Right renal cortex interstitium (tissue), 3 donors: ENCODE measurements around the gene GFRA1. TPM values are rescaled to one million over a fixed set of nuclear protein-coding genes. Genes with fewer than 3 reads are reported as not detected.
"Not testable (repeated sequence)": the region's sequence is repeated elsewhere in the genome, so short reads cannot be mapped to it uniquely, and the experiment has no call there.

Source experiments
- DNase-seq, 3 donors: peaks; one replicate each; pipeline ENCODE4 v3.0.0-alpha.2; 2013; ENCODE audit warnings: low read depth in 3 of 3, low spot score in 2 of 3
- polyA plus RNA-seq, 3 donors: library from polyadenylated mRNA; unstranded; fragments of 120-200 nt; gene quantifications; one replicate each; pipeline ENCODE4 v1.2.1, GENCODE V29; 2013; ENCODE audit not compliant: insufficient read length in 3 of 3

The GFRA1 gene
- polyA plus RNA-seq, 3 donors, result 20.8 to 32.3 (median 22.5) TPM

DNA sequence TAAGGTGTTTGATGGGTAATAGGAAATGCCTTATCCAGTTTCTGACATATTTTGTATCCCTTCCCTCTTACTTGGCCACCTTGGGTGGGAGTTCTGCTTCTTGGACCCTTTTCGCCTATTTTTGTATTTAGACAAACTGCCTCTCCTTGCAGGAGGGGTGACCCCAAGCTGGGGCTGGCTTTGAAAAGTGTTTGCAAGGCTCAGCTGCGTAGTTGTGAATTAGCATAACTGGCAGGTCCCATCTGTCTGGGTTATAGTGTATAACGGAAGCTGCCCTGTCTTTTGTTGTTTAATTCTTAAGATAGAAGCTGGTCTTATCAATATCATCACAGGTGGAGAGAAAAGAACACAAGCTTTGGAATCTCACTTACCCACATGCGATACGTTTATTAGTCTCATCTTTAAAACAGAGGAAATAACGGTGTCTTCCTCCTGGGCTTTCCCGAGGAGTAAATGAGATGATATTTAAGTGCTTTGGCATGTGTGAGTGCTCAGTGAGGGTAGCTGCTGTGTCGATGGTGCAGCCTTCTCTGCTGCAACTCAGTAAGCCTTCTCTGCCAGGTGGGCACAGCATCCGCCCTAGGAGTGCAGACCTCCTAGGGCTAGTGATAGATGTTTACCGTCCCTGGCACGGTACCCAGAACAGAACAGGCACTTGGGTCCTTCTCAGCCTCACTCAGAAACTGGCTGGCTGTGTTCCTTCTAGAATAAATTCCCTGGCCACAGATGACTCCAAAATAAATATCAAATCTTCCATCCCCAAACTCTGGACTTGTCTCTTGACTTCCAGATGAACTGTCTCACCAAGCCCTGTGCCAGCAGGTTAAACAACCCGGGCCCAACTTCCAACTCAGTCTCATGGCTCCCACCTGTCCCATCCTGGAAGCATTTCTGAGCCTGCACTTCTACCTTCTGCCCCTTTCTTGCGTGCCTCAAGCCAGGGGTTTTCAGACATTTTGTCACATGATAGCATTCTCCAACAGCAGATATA lies 227.3 kb downstream of the GFRA1 start:
- DNase-seq, result no peak

DNA sequence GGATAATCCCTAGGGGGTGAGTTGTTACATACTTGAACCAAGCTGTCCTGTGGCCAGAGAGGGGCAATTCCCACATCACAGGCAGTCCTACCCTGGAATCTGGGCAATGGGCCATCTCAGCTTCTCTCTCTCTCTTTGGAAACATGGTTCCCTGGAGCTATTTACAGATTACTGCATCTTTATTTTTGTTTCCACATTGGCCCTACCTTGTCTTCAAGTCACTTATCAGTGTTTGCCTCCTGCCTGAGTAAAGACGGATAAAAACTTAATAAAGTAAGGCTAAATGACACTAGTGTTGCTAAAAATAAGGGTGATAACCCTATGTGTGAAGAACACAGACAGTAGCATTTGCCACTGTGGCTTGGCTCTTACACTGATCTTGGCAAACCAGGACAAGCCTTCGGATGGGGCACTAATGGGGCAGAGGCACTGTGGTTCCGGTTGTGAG lies 228.2 kb downstream of the GFRA1 start:
- DNase-seq, result no peak

DNA sequence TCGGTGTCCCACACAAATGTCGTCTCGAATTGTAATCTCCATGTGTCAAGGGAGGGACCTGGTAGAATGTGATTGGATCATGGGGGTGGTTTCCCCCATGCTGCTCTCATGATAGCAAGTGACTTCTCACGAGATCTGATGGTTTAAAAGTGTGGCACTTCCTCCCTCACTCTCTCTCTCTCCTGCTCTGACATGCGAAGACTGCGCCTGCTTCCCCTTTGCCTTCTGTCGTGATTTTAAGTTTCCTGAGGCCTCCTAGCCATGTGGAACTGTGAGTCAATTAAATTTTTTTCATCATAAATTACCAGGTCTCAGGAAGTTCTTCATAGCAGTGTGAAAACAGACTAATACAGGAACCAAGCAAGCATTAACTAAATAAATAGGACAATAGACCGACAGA lies 229.1 kb downstream of the GFRA1 start:
- no peak for DNase-seq

DNA sequence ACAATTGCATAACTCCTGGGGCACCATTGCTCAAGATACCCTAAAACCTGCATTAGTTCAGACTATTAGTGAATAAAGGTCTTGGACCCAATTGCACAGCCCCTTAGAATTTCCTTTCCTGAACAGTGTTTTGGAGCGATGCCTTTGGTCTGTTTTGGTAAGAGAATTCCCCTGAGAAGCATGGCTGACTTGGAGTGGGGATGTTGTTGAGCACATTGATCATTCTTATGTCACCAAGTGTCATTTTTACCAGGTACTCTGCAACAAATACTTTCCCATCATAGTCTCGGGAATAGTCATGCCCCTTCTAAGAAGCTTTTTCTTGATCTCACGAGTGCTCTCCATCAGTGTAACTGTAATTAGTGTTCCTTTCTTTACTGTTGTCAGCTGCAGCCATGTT lies 229.7 kb downstream of the GFRA1 start:
- DNase-seq, result no peak

DNA sequence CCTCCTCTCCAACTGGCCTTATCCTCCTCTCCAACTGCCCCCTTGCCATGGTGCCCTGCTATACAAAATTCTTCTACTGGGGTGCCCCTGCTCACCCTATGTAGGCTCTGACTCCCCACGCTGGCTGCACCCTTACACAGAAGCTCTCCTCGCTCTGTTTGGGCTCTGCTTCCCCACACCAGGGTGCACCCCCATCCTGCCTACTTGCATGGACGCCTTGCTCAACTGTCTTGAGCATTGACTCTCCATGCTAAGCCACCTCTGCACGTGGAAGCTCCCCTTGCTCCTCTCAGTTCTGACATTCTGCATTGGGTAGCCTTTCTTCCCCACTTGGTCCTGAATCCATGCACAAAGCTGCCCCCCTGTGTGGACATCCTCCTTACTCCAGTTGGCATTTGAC lies 231.1 kb downstream of the GFRA1 start:
- DNase-seq, result no peak

DNA sequence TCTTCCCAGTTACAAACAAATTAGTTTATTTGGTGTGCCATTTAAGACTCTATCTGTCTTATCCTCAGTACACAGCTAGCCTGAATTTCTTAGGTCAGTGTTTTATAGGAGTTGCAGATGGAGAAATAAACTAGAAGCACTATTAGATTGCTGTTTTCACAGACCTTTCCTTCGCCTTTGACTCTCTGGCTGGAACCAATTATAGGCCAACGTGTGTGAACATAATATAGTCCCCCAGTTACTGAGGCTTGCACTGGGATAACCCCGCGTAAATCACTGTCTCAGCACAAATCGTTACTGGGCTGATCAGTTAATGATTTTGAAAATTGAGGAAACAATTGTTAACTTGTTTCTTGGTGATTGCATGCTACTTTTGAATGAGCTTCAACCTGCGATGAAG lies 233.4 kb downstream of the GFRA1 start:
- DNase-seq, result no peak

DNA sequence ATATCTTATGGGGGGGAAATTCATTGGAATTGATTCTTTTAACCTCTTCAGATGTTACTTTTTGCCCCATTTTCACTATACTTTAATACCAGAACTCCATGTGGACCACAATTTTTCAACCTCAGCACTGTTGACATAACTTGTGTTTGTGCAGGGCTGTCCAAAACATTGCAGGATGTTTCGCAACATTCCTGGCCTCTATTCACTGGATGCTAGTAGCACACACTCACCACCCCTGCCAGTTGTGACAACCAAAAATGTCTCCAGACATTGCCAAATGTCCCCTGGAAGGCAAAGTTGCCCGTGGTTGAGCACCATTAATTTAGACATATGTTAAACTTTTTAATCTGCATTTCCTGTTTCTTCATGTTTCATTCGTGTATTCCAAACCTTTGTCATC lies 234.7 kb downstream of the GFRA1 start:
- no peak for DNase-seq

DNA sequence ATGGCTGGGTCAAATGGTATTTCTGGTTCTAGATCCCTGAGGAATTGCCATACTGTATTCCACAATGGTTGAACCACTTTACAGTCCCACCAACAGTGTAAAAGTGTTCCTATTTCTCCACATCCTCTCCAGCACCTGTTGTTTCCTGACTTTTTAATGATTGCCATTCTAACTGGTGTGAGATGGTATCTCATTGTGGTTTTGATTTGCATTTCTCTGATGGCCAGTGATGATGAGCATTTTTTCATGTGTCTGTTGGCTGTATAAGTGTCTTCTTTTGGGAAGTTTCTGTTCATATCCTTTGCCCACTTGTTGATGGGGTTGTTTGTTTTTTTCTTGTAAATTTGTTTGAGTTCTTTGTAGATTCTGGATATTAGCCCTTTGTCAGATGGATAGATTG lies 237.6 kb downstream of the GFRA1 start:
- DNase-seq, result not testable (repeated sequence)

DNA sequence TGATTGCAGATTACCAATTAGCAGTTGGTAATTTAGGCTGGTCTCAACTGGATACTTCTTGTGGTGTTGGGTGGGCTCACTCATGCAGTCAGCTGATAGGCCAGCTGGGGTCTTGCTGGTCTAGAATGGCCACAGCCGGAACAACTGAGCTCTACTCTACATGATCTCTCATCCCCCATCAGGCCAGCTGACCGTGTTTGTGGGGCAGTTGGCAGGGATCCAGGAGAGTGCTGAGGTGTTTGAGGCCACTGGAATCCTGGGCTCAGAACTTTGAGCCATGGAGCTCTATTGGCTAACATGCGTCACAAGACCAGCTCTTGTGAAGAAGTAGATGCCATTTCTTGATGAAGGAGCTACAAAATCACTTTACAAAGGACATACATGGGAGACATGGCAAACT lies 242.4 kb downstream of the GFRA1 start:
- DNase-seq, result no peak

DNA sequence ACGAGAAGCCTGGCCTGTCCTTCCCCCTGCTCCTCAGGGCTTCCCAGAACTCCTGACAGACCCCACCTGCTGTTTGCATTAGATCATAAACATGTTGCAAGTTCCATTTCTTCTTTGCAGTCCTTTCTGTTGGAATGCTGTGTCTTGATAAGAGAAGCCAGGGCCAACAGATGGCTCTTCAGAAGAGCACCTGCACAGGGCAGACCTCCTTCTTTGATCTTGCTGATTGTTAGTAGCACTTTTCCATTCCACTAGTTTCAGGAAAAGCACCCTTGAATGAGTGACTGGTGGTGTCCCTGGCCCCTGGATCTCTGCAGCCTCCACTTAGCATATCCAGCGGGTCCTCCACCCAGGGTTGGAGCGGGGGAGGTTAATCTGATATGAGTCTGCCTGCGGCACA lies 243.2 kb downstream of the GFRA1 start:
- no peak for DNase-seq

DNA sequence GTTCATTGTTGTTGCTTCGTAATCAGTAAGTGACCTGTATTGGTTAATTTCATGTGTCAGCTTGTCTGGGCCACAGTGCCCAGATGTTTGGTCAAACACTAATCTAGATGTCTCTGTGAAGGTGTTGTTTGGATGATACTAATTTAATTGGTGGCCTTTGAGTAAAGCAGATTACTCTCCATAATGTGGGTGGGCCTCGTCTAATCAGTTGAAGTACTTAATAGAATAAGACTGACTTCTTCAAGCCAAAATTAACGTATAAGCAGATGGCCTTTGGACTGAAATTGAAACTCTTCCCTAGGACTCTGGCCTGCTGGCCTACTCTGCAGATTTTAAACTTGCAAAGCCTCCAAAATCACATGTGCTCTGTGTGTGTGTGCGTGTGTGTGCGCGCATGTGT lies 245.7 kb downstream of the GFRA1 start:
- no peak for DNase-seq

DNA sequence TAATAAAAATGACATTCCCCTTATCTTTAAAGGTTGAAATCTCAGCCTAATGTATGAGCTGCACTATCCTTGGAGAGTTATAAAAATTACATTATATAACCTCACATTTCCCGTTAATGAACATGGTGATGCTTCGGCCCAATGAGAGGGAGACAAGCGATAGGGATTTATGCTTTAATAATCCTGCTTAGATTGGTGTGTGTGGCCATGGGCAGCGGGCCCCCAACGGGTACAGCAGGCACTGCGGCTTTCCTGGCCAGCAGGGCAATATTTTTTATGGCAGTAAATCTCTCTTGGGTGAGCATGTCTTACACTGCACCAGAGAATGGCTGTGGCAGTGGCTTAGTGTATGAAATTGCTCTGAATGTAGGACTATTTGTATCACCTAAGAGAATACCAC lies 246.3 kb downstream of the GFRA1 start:
- no peak for DNase-seq

DNA sequence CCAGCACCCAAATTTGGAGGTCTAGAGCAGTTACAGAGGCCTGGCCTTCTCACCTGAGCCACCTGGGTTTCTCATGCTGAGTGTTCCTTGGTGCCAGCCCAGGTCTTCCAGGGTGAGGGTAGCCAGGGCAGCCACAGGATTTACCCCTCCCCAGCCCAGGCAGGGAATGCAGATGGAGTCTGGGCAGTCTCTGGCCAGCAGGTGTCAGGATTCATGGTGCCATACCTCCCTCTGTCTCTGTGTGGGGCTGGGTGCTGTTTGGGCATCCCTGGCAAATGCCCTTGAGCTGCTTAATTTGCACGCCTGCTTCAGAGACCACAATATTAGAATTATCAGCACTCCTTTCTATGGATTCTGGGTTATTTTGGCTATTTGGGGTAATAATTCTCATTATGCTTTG lies 246.7 kb downstream of the GFRA1 start:
- DNase-seq, result no peak

DNA sequence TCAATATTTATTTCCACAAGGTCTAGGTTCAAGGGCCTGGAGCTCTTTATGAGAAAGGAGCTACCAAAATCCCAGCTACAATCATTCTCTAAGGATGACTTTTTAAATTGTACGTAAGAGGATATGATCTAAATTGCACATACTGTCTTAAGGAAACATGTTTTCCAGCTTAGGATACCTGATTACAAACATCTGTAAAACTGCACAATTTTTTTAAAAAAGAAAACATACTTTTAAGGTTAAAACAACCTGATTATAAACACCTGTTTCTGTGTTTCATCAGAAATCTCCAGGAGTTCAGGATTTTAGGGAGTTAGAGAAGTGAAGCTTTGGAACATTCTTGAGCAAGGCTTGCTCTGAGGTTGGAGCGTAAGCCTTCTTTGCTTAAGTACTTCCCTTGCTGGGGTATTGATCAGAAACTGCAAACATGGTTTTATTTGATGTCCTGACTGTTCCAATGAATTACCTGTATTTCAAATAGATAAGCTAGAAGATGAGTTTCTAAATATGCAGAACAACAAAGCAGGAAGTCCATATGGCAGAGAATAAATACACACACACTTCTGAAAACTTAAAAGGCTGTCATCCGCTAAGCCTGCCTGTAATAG lies 248.6 kb downstream of the GFRA1 start:
- DNase-seq, result no peak

DNA sequence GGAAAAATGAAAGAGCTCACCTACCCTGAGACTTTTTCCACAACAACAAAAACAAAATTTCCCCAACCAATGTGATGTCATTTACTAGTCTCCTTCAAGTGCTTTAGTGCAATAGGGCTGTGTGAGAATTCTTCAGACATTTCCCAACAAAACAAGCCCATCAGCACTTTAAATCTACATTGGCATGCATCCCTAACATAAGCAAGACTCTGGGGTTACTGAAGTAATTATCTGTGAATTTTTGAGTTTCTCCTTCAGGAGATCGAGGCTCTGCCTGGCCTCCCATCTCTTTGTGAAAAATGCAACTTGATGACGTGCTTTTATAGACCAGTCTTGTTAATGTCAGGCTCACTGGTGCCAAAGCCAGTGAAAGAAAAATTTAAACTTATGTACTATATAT lies 255.6 kb downstream of the GFRA1 start:
- DNase-seq, result no peak

DNA sequence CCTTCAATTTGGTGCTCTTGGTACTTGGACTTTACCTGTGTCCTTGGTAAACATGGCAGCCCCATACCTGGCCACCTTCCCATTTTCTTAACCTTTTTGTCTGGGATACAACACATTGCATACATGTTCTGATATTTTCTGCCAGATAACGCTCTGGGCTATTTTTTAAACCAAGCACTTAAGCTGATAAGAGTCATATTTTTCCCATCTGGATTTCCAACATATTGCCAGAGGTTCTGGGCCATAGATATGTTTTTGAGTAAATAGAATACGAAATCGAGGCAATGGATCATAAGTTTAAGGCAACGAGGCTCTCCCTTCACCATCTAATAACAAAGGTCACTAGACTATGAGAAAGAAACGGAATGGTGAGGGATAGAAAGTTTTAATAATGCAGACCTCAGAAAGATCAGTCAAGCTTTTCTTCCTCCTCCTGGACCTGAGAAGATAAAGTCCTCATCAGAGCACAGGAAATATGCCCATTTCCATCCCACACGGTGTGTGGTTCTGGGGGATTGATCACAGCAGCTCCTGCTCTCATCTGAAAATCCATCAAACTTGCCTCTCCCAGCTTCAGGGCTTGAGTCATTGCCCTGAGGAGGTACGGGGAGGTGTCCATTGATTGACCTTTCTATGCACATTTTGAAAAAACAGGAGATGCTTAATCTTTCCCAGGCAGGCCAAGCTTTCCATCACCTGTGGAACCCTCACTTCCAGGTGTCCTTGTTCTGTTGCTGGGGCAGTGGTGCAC lies 257.2 kb downstream of the GFRA1 start:
- no peak for DNase-seq

DNA sequence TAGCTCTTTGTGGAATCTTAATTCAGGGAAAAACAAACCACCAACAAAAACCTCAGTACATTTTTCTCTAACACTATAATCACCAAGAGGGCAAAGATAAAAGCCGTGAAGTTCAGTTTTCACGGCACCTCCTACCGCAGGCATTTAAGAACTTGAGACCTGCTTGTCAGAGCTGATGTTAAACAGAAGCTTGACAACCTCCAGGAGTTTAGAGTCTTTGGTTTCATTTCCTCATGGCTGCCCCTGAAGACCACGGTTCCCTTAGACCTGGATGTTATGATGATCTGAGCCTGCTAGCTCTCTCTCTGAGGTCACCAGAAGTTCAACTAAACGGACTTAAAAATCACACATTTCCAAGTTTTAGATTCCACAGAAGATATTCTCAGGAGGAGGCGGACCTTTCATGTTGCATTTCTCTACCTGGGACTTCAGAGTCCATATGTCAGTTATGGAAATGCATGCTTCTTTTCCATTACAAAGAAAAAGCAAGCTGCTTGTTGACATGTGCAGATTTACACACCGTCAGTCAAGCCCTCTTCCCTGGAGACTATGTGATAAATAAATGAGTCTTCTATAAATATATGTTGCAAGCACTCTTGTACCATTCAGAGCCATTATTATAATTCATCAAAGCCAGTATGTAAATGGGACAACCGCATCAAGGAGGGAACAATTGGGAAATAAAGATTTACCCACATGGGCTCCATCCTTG lies 258.0 kb downstream of the GFRA1 start:
- DNase-seq, result peak in 1 of 3 donors; percentile 61

DNA sequence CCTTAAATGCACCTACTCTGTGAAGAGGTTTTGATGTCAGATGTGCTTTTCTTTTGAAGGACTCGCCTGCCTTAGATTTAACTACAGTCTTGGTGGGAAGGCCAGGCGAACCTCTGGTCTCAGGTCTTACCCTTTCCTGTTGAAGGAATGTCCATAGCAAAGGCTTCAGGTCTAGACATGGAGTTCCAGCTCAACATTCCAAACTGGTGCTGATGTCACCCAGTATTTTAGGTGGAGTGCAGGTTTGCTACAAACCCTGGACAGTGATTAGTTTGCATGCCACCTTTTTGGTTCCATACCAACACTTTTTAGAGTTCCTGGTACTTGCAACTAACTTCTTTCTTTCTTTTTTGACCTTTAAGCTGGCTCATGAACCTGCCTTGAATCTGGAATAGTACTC lies 258.7 kb downstream of the GFRA1 start:
- no peak for DNase-seq

DNA sequence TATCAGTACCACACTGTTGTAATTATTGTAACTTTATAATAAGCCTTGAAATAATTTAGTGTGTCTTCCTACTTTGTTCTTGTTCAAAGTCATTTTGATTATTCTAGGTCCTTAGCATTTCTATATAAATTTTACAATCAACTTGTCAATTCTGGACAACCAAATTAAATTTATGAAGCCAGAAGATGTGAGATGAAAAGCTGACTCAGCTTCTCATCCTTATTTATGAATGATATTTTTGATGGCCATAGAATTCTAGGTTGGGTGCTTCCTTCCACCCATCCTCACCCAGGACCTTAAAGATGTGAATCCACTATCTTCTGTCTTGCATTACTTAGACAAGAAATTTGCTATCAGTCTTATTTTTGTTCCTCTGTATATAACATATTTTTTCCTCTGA lies 261.1 kb downstream of the GFRA1 start:
- no peak for DNase-seq

DNA sequence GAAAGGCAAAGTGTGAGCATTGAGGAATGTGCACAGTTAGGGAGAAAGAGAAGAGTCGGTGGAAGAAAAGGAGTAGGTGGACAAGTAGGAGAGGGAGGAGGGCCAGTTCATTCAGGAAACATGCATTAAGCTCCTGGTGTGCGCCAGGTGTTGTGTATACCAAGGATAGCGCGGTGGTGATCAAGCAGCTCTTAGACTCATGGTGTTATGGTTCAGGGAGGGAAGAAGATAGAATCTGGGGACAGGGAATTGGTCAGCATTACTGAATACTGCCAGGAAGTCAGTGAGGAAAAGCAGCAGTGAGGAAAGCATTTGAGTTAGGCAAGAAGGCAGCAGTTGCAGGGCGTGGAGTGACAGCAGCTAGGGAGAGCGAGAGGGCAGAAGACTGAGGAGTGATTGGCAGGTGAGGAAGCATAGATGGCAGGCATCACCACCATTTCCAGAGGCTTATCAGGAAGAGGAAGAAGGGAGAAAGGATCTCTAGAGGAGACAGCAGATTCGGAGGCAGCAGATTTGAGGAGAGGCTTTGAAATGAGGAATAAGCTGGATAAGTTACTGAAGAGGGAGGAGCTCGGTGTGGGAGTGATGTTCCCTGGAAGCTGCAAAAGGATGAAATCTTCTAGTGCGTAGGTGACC lies 265.6 kb downstream of the GFRA1 start:
- DNase-seq, result no peak
